Testis (tissue), 2 donors: ENCODE data around the gene OXCT1.
"Not testable (repeated sequence)": the region's sequence is repeated elsewhere in the genome, so short reads cannot be mapped to it uniquely, and the experiment has no call there.

ENCODE experiments used
- CTCF ChIP-seq, 3 experiments: fragments of 450-650 bp in 2 of 3; fragments of 200-600 bp in 1 of 3; sonication (generic) in 1 of 3; IDR thresholded peaks; one replicate each; pipeline ENCODE4 v1.5.1; 2016 to 2019; ENCODE audit warnings: antibody characterized with exemption in 3 of 3, mild to moderate bottlenecking in 2 of 3, moderate library complexity in 1 of 3
- POLR2A ChIP-seq: fragments of 450-650 bp; IDR thresholded peaks from one replicate; pipeline ENCODE4 v1.6.1; 2017; ENCODE audit warnings: antibody characterized with exemption, mild to moderate bottlenecking, moderate library complexity

DNA sequence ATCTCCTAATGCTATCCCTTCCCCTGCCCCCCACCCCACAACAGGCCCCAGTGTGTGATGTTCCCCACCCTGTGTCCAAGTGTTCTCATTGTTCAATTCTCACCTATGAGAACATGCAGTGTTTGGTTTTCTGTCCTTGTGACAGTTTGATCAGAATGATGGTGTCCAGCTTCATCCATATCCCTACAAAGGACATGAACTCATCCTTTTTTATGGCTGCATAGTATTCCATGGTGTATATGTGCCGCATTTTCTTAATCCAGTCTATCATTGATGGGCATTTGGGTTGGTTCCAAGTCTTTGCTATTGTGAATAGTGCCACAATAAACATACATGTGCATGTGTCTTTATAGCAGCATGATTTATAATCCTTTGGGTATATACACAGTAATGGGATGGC, 127.6 kb downstream of the OXCT1 start:
- TF ChIP-seq CTCF (IDR thresholded peaks at IDR 0.05); POLR2A: not testable (repeated sequence)
